Hematopoietic multipotent progenitor cell treated with erythropoietin and hydrocortisone succinate and interleukin-3 and kit ligand, for 8 days (in vitro differentiated cells): ENCODE results near the gene IRAG1.

Experiments used
- DNase-seq: peaks from one replicate; pipeline ENCODE4 v3.0.0-alpha.2; 2015

IRAG1 gene, protein sequence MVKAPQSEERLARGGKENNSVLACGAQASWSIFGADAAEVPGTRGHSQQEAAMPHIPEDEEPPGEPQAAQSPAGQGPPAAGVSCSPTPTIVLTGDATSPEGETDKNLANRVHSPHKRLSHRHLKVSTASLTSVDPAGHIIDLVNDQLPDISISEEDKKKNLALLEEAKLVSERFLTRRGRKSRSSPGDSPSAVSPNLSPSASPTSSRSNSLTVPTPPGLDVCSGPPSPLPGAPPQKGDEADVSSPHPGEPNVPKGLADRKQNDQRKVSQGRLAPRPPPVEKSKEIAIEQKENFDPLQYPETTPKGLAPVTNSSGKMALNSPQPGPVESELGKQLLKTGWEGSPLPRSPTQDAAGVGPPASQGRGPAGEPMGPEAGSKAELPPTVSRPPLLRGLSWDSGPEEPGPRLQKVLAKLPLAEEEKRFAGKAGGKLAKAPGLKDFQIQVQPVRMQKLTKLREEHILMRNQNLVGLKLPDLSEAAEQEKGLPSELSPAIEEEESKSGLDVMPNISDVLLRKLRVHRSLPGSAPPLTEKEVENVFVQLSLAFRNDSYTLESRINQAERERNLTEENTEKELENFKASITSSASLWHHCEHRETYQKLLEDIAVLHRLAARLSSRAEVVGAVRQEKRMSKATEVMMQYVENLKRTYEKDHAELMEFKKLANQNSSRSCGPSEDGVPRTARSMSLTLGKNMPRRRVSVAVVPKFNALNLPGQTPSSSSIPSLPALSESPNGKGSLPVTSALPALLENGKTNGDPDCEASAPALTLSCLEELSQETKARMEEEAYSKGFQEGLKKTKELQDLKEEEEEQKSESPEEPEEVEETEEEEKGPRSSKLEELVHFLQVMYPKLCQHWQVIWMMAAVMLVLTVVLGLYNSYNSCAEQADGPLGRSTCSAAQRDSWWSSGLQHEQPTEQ

DNA sequence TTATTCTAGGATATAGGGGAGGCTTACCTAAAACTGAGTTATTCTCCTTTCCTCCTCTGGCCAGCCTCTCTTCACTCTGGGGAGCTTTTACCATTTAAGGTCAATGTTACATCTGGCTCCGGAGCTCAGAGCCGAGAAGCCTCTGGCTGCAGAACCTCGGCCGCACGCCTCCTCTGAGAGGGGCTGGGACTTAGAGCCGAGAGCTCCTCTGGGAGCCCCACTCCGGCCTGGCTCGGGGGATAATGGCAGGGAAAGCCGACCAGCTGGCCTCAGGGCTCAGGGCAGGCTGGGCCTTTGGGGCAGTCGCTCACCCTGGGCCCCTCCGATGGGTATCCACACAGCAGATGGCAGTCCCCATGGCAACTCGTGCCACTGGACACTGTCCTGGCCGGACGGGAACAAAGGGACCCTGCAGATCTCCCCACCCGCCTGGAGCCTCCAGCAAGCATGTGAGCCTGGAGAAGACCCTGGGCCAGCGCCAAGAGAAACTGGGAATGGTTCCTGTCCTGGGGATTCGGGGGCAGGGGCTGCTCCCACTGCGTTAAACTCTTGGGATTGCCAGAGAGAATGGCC is at the start of gene IRAG1:
TSS of gene IRAG1 (minus strand) at position 247 of the 573 bp plus-strand sequence. CDS start at position 94, 153 bp downstream.
- no peak for DNase-seq

DNA sequence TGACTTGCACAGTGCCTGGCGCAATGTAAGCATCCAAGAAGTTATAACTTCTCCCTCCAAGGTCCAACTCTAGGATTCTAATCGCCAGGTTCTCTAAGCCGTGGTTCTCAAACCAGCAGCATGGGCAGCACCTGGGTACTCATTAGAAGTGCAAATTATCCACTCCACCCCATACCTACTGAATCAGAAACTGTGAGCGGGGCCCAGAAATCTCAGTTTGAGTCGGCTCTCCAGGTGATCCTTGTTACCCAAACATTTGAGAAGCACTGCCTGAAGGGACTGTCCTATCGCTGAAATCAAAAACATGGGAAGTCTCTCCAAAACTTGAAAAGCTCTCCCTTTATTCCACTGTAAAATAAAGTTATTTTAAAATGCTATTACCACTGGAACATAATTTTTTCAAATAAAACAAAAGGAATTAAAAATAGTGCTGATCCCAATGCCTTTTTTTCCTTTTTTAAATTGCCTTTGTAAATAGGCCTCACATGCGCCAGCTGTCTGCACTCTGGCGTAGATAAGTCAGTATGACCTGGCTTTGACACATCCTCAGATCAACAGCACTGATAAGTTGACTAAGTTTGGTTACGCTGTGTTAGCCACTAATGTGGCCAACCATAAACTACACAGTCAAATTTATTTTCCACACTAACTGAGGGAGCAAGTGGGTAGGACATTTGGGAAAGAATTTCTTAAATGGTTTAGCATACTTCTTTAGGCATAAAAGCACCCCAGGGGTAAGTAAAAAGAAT is 49.1 kb upstream of the IRAG1 start:
- peak; percentile 75 for DNase-seq

DNA sequence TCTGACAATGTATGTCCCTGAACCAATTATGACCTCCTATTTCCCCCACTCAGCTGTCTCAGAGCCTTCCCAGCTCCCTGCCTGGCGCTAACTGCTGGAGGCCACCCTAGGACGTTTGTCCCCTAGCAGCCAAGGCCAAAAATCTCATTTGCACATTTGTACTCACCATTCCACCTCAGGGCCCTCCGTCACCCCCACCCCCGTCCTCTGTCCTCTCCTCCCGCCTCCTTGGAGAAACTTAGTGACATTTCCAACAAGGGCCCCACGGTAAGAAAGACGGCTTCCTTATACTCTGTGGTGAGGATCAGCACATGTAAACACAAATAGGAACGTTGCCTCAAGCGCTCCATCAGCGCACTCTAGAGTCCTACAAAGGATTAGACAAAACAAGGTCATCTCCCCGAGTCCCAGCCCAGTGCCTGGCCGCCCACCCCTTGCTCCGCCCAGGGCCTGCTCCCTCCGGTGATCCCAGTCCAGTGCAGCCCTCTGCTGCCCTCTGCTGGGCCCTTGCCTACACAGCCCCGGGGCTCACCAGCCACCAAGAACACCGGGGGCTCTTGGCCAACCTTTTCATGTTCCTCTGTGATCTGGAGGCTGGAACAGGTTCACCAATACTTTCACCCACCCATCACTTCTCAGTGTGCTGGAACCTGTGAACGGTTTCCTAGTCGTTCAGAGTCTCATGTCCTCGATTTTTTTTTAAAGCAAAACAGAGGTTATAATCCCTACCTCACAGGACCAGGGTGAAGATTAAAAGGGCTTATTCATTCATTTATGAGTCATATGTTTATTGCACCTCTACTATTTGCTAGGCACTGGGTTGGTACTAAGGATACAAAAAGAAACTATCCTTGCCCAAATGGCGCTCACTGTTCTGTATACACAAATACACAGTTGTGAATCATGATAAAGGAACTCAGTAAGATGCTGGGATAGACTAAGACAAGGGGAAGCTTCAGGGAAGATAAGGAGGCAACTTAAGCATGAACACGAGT is 42.2 kb upstream of the IRAG1 start:
- DNase-seq: peak; percentile 93

DNA sequence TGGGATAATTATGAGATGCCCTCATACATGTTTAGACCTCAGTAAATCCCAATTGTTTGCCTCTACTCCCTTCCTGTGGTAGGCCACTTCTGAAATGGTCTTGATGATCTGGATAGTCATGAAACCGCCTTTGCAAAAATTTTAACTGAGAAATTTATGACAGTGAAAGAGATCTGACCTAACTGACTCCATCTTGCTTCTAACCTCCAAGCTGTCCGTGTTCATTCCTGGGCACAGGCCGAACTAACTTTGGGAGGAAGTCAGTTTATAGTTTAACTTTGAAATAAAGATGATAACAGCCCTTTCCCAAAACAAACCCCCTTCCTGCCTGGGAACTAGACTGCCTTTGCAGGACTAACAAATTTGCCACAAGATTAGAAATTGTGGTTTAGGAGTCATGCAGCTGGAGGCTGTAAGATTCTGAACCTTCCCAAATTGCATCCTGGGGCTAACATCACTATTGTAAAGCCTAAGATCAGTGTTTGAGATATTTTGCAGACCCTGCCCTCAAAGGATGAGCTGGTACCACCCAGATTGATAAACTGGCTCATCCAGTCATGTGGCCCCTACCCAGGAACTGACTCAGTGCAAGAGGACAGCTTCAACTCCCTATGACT is 37.6 kb upstream of the IRAG1 start:
- DNase-seq: no peak

DNA sequence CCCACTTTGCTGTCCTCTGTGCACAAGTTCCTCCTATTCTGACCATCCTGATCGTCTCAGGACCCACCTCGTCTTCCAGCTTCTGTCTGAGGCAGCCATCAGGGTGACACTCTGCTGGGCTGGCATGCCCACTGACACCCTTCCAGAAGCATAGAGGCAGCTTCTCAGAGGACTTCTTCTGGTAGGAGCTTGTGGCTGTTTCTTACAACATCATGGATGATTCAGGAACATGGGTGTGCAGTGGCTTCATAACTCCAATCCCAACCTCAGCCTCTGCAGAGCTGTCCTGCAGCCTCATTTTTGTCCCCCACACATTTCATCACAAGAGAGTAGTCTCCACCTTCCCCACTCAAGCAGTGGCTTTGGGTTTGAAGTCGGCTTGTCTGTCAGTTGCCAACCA is 36.6 kb upstream of the IRAG1 start:
- DNase-seq: no peak

DNA sequence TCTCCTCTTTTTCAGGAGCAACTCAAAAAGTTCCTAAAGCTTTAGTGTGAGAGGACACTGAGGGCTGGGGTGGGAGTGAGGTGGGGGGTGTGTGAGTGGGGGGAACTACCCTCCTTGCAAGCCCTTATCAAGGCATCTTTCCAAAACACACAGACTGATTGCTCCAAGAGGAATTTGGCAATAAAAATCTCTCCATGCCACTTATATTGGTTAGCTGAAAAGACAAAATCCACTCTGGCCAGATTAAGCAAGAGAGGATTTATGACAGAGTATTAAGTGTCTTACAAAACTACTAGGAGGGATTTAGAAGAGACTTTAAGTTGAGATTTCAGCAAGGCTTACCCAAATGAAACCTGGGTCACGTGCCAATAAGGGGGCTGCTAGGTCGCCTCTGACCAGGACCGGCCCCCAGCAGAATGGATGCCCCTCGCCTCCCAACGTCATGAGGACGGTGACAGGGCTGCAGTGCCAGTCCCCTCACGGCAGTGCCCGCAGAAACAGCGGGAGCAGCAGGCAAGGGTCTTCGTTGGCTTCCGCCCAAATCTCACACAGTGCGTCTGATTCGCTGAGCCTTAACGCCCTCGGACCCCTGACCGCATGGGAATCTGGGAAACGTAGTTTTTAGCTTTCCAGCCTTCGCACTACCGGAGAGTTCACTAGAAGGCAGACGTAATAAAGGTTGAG is 35.4 kb upstream of the IRAG1 start:
- DNase-seq: no peak

DNA sequence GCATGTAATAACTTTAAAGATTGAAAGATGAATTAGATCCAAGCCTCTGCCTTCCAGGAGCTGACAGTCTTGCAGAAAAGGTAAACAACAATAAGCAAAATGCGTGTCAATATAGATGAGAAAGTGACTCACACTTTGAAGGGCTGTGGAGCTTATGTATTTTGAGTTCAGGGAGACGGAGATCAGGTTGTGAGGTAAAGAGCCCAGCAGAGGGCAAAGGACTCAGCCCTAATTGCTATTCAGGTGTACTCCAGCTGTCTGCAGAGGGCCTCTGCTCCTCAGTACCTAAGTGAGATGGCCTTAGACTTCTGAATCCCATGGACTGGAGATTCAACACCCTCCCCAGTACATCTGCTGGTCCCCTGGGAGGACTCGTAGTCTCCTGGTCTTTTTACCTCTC is 34.6 kb upstream of the IRAG1 start:
- no peak for DNase-seq

DNA sequence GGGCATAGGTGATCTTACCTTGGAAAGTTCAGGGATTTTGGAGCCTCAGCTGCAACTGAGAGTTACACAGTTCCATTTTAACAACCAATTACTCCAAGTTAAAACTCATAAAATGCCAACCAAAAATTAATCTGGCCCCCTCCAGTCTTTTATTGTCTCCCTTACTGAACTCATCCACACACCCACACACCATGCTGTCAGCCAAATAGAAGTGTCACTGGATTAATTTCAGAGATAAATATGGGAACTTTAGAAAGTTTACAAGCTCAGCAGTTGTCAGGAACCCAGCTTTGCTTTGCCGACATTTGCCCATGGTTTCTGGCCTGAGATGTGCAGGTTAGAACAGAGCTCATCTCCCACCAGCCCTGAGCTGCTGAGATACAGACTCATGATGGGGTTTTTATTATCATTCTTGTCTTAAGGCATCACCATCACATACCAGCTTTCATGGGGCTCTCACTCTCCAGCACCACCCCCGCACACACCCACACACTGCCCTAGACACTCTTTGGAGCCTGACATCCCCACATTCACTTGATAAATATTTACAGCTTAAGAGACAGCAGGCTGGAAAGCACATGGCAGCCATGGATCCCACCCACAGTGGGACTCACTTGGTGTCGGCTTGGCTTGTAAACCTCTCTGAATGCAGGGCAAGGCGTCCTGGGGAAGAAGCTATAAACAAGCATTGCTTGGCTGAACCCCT is 33.7 kb upstream of the IRAG1 start:
- DNase-seq: no peak

DNA sequence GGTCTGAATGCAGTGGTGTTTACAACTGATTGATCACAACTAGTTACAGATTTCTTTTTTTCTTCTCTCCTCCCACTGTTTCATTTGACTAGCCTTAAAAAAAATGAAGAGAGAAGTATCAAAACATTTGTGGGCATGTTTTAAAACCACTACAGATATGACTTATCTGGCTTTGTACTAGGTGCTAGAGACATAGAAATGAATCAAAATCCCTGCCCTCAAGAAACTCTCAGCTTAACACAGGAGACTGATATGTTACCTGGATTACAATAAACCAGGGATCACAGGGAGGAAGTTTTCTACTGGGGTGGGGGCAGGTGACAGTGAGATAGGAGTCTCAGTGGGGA is 32.3 kb upstream of the IRAG1 start:
- no peak for DNase-seq

DNA sequence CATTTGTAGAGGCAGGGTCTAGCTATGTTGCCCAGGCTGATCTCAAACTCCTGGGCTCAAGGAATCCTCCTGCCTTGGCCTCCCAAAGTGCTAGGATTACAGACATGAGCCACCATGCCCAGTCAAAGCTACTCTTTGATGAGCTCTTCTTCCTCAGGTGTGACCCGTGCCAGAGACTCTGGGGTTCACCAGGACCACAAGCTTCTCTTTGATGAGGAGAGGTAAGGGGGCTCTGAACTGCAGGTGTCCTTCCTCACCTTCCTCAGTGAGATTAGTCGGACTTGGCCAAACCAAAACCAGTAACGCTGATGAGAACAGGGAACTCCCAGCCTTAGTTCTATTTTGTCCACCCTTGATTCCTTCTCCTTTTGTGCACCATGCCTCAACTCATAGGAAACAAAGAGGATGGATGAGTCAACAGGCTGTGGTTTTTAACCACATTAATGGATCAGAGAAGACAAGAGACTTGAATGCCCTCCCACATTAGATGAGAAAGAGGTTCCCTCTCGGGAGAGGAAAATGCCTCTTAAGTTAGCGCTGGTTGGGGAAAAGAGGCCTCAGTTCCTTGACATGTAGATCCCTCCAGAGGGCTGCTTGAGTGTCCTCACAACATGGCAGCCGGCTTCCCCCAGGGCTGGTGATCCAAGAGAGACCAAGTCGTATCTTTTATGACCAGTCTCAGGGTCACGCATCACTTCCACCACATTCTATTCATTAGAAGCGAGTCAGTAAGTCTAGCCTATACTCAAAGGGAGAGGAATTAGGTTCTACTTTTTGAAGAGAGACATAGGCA is 31.8 kb upstream of the IRAG1 start:
- peak; percentile 59 for DNase-seq

DNA sequence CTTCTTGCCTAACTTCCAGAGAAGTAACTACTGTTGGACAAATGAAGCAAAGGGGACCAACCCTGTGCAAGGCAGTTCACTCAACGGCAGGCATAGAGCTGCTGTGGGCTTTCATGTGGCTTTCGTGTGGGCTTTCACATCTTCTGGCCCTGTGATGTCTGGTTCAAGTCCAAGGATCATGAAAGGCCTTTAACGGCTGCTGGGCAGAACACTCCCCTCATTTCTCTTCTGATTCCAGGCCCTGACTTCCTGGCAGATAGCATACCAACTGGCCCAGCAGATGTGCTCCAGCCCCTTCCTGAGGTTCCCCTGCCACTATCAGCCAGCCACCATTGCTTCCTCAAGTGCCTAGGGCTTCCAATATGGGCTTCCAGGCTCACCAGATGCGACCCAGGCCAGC is 28.8 kb upstream of the IRAG1 start:
- peak; percentile 30 for DNase-seq

DNA sequence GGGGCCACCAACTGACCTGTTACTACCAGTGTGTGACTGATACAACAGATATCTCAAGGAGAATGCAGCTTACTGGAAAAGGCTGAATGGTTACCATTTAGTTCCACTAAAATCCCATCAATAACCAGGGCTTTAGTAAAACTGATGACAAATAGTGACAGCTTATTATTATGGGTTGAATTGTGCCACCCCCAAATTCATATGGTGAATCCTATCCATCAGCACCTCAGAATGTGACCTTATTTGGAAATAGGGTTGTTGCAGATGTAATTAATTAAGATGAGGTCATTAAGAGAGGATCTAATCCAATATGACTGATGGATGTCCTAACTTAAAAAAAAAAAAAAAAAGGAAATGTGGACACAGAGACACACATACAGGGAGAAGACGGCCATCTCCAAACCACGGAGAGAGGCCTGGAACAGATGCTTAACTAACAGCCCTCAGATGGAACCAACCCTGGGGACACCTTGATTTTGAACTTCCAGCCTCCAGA is 27.4 kb upstream of the IRAG1 start:
- DNase-seq: no peak

DNA sequence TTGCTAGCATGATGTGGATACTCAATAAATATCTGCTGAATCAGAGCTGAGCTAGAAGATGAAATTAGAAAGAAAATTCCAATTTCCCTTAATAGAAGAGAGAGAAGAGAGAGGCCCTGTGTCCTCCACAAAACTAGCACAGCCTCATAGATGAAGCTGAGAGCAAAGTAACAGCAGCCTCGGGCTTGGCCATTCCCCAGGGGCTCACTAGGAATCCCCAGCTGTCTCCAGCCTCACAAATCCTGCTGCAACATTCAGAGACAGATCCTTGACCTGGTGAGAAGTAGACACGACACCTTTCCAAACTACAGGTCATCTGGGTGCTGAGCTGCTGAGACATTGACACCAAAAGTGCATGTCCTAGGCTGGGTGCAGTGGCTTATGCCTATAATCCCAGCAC is 26.1 kb upstream of the IRAG1 start:
- no peak for DNase-seq

DNA sequence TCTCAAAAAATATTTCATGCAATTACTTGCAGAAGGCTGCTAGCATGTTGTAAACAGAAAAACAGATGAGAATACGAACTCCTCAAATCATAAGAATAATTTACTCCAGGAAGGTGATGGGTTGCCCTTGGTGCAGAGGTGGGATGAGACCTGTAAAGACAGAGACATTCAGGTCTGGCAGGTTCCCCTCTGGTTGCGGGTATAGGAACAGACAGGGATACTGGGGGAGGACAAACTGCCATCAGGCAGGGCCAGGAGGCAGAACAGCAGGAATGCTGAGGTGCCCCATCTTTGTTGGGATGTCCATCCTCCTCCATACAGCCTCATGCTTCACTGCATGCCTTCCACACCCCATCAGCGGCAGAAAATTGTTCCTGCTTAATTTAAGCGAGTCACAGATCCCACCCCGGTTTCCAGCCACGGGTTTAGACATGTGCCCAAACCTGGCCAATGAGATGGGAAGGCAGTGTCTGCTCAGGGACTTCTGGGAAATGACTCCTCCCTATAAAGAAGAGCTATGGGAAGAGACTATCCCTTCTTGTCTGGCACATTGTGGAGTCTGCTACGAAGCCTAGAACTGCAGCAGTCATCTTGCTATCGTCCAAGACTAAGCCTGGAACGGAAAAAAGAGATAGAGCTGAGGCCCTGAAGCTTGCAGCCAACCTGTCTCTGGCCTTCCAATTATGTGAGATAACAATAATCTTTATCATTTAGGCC is 23.1 kb upstream of the IRAG1 start:
- DNase-seq: no peak

DNA sequence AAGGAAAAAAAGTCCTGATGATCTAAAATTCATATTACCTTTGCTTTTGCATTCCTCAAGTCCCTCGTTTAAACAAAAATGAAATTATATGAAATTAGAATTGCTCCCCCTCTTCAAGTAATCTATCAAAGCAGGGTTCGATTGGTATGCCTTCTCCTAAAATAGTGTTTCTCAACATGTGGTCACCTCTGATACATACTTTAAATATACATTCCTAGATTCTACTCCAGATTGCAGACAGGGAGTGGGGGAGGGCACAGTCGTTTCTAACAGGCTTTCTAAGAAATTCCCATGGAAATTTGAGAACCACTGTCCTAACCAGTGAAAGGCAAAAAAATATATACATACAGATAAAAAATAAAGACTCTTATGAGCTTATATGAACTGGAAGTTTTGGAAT is 22.6 kb upstream of the IRAG1 start:
- DNase-seq: no peak

DNA sequence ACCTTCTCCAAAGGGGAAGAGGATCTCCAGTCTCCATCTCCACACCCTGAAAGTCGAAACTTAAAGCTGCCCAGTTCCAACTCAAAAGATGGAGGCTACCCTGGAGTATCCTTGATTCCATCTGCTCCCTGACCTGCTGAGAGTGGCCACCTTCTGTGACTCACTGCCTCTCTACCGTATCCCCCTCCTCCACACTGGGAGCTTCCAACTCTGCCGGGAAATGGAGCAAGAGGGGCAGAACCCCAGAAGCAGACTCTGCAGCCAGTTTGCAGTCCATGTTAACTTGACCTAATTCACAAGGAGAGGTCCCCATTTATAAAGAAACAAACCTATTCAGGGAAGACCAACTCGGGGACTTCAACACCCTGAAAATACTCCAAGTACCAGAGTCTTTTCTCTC is 22.0 kb upstream of the IRAG1 start:
- DNase-seq: no peak

DNA sequence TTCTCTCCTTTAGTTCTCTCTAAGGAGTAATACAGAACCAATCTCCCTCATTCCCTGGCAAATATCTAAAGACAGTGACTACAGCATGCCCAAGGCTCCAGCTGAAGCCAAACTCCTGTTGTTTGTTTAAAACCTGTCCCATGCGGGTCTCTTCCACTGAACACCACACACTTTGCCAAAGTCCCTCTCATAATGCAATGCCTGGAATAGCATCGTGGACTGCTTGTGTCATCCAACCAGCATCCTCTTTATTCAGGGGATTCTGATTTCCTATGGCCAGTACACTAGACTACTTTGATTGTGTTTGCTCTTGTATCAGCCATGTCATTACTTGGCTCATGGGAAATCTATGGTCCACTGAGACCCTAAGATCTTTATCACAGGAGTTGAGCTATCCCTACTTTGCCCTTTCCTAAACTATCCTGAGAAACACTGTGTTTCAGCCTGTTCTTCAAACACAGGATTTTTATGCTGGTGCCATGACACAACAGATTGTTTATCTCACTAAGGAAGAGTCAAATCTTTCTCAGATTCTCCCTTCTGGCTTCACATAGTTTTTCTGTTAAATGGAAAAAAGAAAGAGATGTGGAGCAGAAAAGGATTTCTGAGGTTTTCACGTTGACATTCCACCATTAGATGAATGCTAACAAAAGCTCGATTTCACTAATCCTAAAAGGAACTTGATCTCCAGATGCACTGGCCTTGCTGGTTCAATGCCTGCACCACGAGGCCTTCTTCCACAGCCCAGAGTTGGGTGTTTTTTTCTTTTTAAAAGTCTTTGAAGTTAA is 15.9 kb upstream of the IRAG1 start:
- no peak for DNase-seq
